Measurements from ENCODE around the gene MCL1.

Gene MCL1

GRCh38 chr1:150620919-150621318 lies 41.5 kb upstream of the MCL1 start:
- H3K9ac ChIP-seq (ENCODE audit: low read depth, low read length, poor library complexity) = no peak overlapping the region
- H3K36me3 ChIP-seq (replicated peaks in 1 of 2; ENCODE audit: control insufficient read depth in 2 of 2, insufficient read depth in 2 of 2, low read length in 2 of 2) = peaks cover 39 to 95% of the 10 kb centered on the region in 2 donors
- no peak overlapping the region for H3K4me2 ChIP-seq (ENCODE audit: insufficient read depth, low read length, poor library complexity, severe bottlenecking)
- no peak overlapping the region for H3K4me3 ChIP-seq (ENCODE audit: low read length in 2 of 2)
- H2AFZ ChIP-seq (ENCODE audit: low read length) = no peak overlapping the region
- no peaks in the 10 kb centered on the region for H3K79me1 ChIP-seq (ENCODE audit: low read depth, low read length)
- H3K27me3 ChIP-seq (ENCODE audit: control insufficient read depth in 3 of 3, insufficient read depth in 3 of 3, low read depth in 1 of 3, low read length in 3 of 3) = no peaks in the 10 kb centered on the region
- no peak overlapping the region for H2BK12ac ChIP-seq (ENCODE audit: low read length)
- H3K27ac ChIP-seq (replicated peaks; ENCODE audit: low read length) = no peak overlapping the region
- no peak overlapping the region for H2BK5ac ChIP-seq (ENCODE audit: low read length)
- H3K9me3 ChIP-seq (replicated peaks in 1 of 2; ENCODE audit: control insufficient read depth in 2 of 2, insufficient read depth in 1 of 2, low read depth in 1 of 2, low read length in 2 of 2) = no peaks in the 10 kb centered on the region
- no CpG with 5 or more reads among the region's 2 CpGs for WGBS, 2 donors (ENCODE audit: extremely low coverage in 2 of 2, insufficient read length in 2 of 2, insufficient replicate concordance in 1 of 2)
- no peak overlapping the region for H3K18ac ChIP-seq (ENCODE audit: low read length)
- H3K4ac ChIP-seq (ENCODE audit: low read length) = no peak overlapping the region
- no peak overlapping the region for H3K23ac ChIP-seq (ENCODE audit: low read depth, low read length, poor library complexity)
- no peaks in the 10 kb centered on the region for H3K4me1 ChIP-seq (ENCODE audit: control insufficient read depth in 2 of 2, insufficient read depth in 1 of 2, low read depth in 1 of 2, low read length in 2 of 2)
- no peak overlapping the region for H2AK5ac ChIP-seq (ENCODE audit: low read depth, low read length)
- H2BK120ac ChIP-seq (ENCODE audit: low read depth, low read length) = no peak overlapping the region
- no peak overlapping the region for H4K91ac ChIP-seq (ENCODE audit: low read depth, low read length, poor library complexity)
- no peak overlapping the region for H3K14ac ChIP-seq (ENCODE audit: low read length)
- no peak overlapping the region for H4K8ac ChIP-seq (ENCODE audit: low read depth, low read length)
- DNase-seq (ENCODE audit: low spot score) = no peak
- H2BK15ac ChIP-seq (ENCODE audit: low read length) = no peak overlapping the region

- Histone ChIP-seq H3K27me3 (ENCODE audit: control insufficient read depth in 3 of 3, insufficient read depth in 3 of 3, low read depth in 1 of 3, low read length in 3 of 3) (no peaks in the 10 kb centered on the region), H3K9me3 (replicated peaks in 1 of 2; ENCODE audit: control insufficient read depth in 2 of 2, insufficient read depth in 1 of 2, low read depth in 1 of 2, low read length in 2 of 2) (no peaks in the 10 kb centered on the region), H2AFZ (ENCODE audit: low read length) (no peak overlapping the region), H3K9ac (ENCODE audit: low read depth, low read length, poor library complexity) (no peak overlapping the region), H3K36me3 (replicated peaks in 1 of 2; ENCODE audit: control insufficient read depth in 2 of 2, insufficient read depth in 2 of 2, low read length in 2 of 2) (peaks cover 32 to 95% of the 10 kb centered on the region in 2 donors), H2BK12ac (ENCODE audit: low read length) (no peak overlapping the region), H2BK5ac (ENCODE audit: low read length) (no peak overlapping the region), H3K4me1 (ENCODE audit: control insufficient read depth in 2 of 2, insufficient read depth in 1 of 2, low read depth in 1 of 2, low read length in 2 of 2) (no peaks in the 10 kb centered on the region), H2BK15ac (ENCODE audit: low read length) (no peak overlapping the region), H3K79me1 (ENCODE audit: low read depth, low read length) (no peaks in the 10 kb centered on the region), H3K23ac (ENCODE audit: low read depth, low read length, poor library complexity) (no peak overlapping the region), H3K4me3 (ENCODE audit: low read length in 2 of 2) (no peak overlapping the region), H3K4me2 (ENCODE audit: insufficient read depth, low read length, poor library complexity, severe bottlenecking) (no peak overlapping the region), H4K8ac (ENCODE audit: low read depth, low read length) (no peak overlapping the region), H3K18ac (ENCODE audit: low read length) (no peak overlapping the region), H3K14ac (ENCODE audit: low read length) (no peak overlapping the region), H3K4ac (ENCODE audit: low read length) (no peak overlapping the region), H2AK5ac (ENCODE audit: low read depth, low read length) (no peak overlapping the region), H2BK120ac (ENCODE audit: low read depth, low read length) (no peak overlapping the region), H4K91ac (ENCODE audit: low read depth, low read length, poor library complexity) (no peak overlapping the region), H3K27ac (replicated peaks; ENCODE audit: low read length) (no peak overlapping the region)
- no CpG with 5 or more reads among the region's 4 CpGs for WGBS, 2 donors (ENCODE audit: extremely low coverage in 2 of 2, insufficient read length in 2 of 2, insufficient replicate concordance in 1 of 2)
- no peak for DNase-seq (ENCODE audit: low spot score)
These were observed 40.4 kb upstream of the MCL1 start for GRCh38 chr1:150619576-150620509.

DNA sequence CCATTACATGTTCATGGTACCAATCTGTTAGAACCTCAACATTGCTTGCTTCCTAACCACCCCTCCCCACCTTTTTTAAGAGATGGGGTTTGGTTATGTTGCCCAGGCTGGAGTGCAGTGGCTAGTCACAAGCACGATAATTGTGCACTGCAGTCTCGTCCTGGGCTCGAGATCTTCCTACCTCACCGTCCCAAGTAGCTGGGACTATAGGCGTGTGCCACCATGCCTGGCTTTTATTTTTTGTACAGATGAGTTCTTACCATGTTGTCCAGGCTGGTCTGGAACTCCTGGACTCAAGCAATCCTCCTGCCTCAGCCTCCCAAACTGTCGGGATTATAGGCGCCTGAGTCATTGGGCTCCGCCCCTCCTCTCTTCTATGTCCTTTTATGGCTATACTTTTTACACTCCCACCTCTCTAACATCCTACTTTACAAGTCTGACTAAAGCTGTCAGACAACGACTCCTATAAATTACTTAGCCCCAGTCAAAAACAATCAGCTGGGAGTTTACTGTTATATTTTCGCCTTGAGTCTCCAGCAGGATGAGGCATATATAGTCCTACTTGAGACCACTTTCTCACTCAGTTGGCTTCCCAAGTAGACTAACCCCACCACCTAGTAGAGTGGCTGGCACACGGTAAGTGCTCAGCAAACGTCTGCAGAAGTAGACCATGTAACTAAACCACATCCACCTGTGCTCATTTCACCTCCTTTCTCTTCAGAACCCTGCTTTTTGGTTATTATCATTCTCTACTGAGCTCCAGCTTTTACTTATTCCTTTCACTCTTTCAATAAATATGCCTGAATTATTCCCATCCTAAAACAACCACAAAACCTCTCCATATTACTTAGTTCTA lies 36.2 kb upstream of the MCL1 start:
- H3K27me3 ChIP-seq (ENCODE audit: control insufficient read depth in 3 of 3, insufficient read depth in 3 of 3, low read depth in 1 of 3, low read length in 3 of 3) = no peaks in the 10 kb centered on the region
- H2BK5ac ChIP-seq (ENCODE audit: low read length) = no peak overlapping the region
- no peak overlapping the region for H3K9ac ChIP-seq (ENCODE audit: low read depth, low read length, poor library complexity)
- H3K4me3 ChIP-seq (ENCODE audit: low read length in 2 of 2) = no peak overlapping the region
- no peaks in the 10 kb centered on the region for H3K79me1 ChIP-seq (ENCODE audit: low read depth, low read length)
- H3K18ac ChIP-seq (ENCODE audit: low read length) = no peak overlapping the region
- no peak overlapping the region for H3K4me2 ChIP-seq (ENCODE audit: insufficient read depth, low read length, poor library complexity, severe bottlenecking)
- H4K8ac ChIP-seq (ENCODE audit: low read depth, low read length) = no peak overlapping the region
- no peak overlapping the region for H2BK120ac ChIP-seq (ENCODE audit: low read depth, low read length)
- no peak overlapping the region for H2AK5ac ChIP-seq (ENCODE audit: low read depth, low read length)
- H3K23ac ChIP-seq (ENCODE audit: low read depth, low read length, poor library complexity) = no peak overlapping the region
- no peak overlapping the region for H2AFZ ChIP-seq (ENCODE audit: low read length)
- no peaks in the 10 kb centered on the region for H3K9me3 ChIP-seq (replicated peaks in 1 of 2; ENCODE audit: control insufficient read depth in 2 of 2, insufficient read depth in 1 of 2, low read depth in 1 of 2, low read length in 2 of 2)
- DNase-seq (ENCODE audit: low spot score) = no peak
- H3K4ac ChIP-seq (ENCODE audit: low read length) = no peak overlapping the region
- peaks cover 22 to 73% of the 10 kb centered on the region in 2 donors for H3K36me3 ChIP-seq (replicated peaks in 1 of 2; ENCODE audit: control insufficient read depth in 2 of 2, insufficient read depth in 2 of 2, low read length in 2 of 2)
- H2BK15ac ChIP-seq (ENCODE audit: low read length) = no peak overlapping the region
- no peak overlapping the region for H3K14ac ChIP-seq (ENCODE audit: low read length)
- H4K91ac ChIP-seq (ENCODE audit: low read depth, low read length, poor library complexity) = no peak overlapping the region
- H3K27ac ChIP-seq (replicated peaks; ENCODE audit: low read length) = no peak overlapping the region
- no CpG with 5 or more reads among the region's 12 CpGs for WGBS, 2 donors (ENCODE audit: extremely low coverage in 2 of 2, insufficient read length in 2 of 2, insufficient replicate concordance in 1 of 2)
- H3K4me1 ChIP-seq (ENCODE audit: control insufficient read depth in 2 of 2, insufficient read depth in 1 of 2, low read depth in 1 of 2, low read length in 2 of 2) = peaks cover 2 to 10% of the 10 kb centered on the region in 2 donors
- H2BK12ac ChIP-seq (ENCODE audit: low read length) = no peak overlapping the region

Measured in neuronal stem cell (in vitro differentiated cells).